ENCODE results near the gene FMN1. TPM values are rescaled to one million over a fixed set of nuclear protein-coding genes. Genes with fewer than 3 reads are reported as not detected.

Gene FMN1
- polyA plus RNA-seq (ENCODE audit: insufficient read length): 0.90 TPM

- DNase-seq (ENCODE audit: low read depth): peak; percentile 51
These were observed at the start of gene FMN1 for GRCh38 chr15:33194704-33195670. Gene FMN1 (minus strand): TSS chr15:33194714. CDS start chr15:33154914, 39,800 bp downstream.

GRCh38 chr15:33243869-33244268 lies 49.4 kb upstream of the FMN1 start:
- DNase-seq (ENCODE audit: low read depth): no peak

GRCh38 chr15:33243393-33243792 lies 48.9 kb upstream of the FMN1 start:
- no peak for DNase-seq (ENCODE audit: low read depth)

- no peak for DNase-seq (ENCODE audit: low read depth)
These were observed 48.2 kb upstream of the FMN1 start for GRCh38 chr15:33242669-33243191.

- no peak for DNase-seq (ENCODE audit: low read depth)
These were observed 47.7 kb upstream of the FMN1 start for GRCh38 chr15:33242165-33242564.

- DNase-seq (ENCODE audit: low read depth): no peak
These were observed 42.5 kb upstream of the FMN1 start for GRCh38 chr15:33236841-33237509.

- DNase-seq (ENCODE audit: low read depth): no peak
These were observed 39.5 kb upstream of the FMN1 start for GRCh38 chr15:33234020-33234461.

GRCh38 chr15:33226559-33227181 lies 32.2 kb upstream of the FMN1 start:
- DNase-seq (ENCODE audit: low read depth): no peak

GRCh38 chr15:33218071-33218491 lies 23.6 kb upstream of the FMN1 start:
- no peak for DNase-seq (ENCODE audit: low read depth)

GRCh38 chr15:33215941-33216872 lies 21.7 kb upstream of the FMN1 start:
- DNase-seq (ENCODE audit: low read depth): no peak

GRCh38 chr15:33211176-33211808 lies 16.8 kb upstream of the FMN1 start:
- DNase-seq (ENCODE audit: low read depth): no peak

- DNase-seq (ENCODE audit: low read depth): no peak
These were observed 15.3 kb upstream of the FMN1 start for GRCh38 chr15:33209575-33210481.

GRCh38 chr15:33207646-33208045 lies 13.1 kb upstream of the FMN1 start:
- no peak for DNase-seq (ENCODE audit: low read depth)

- no peak for DNase-seq (ENCODE audit: low read depth)
These were observed 11.9 kb upstream of the FMN1 start for GRCh38 chr15:33206366-33206765.

- DNase-seq (ENCODE audit: low read depth): no peak
These were observed 10.4 kb upstream of the FMN1 start for GRCh38 chr15:33204926-33205325.

GRCh38 chr15:33204087-33204486 lies 9.6 kb upstream of the FMN1 start:
- DNase-seq (ENCODE audit: low read depth): no peak

- no peak for DNase-seq (ENCODE audit: low read depth)
These were observed 7.1 kb upstream of the FMN1 start for GRCh38 chr15:33201491-33202231.

- DNase-seq (ENCODE audit: low read depth): no peak
These were observed 6.4 kb upstream of the FMN1 start for GRCh38 chr15:33200903-33201302.

GRCh38 chr15:33200444-33200843 lies 5.9 kb upstream of the FMN1 start:
- DNase-seq (ENCODE audit: low read depth): no peak

Data from forelimb muscle (tissue), 1 donor.